CD4-positive, alpha-beta T cell treated with Interleukin-10 for 1 hour (primary cell): Measurements from ENCODE around the gene HSBP1L1.

ENCODE experiments used
- DNase-seq: peaks from one replicate; pipeline ENCODE4 v3.0.0-alpha.2; 2020

The HSBP1L1 gene

DNA sequence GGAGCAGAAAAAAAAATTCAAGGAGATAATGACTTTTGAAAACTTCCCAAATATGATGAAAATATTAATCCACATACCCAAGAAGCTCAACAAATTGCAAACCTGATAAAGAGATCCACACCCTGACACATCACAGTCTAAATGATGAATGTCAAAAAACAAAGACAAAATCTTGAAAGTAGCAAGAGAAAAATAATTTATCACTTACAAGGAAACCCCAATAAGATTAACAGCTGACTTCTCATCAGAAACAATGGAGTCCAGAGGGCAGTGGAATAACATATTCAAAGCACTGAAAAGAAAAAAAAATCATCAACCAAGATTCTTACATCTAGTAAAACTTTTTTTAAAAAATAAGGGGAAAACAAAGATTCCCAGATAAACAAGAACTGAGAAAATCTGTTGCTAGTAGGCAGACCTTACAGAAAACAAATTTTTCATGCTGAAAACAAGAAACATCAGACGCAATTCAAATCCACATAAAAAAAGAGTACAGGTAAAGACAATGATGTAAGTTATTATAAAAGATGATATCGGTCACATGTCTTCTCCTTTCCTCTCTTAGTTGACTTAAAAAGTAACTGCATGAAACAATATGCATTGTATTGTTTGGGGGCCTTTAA is 34.3 kb upstream of the HSBP1L1 start:
- DNase-seq, result no peak

DNA sequence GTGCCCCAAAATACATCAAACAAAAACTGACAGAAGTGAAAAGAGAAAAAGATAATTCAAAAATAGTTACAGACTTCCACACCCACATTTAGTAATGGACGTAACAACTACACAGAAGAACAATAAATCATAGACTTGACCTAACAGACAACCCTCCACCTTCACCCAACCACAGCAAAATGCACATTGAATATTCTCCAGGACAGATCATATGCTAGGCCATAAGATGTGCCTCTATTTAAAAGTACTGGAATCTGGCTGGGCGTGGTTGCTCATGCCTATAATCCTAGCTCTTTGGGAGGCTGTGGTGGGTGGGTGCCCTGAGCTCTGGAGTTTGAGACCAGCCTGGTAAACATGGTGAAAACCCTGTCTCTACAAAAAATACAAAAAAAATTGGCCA is 33.0 kb upstream of the HSBP1L1 start:
- no peak for DNase-seq

DNA sequence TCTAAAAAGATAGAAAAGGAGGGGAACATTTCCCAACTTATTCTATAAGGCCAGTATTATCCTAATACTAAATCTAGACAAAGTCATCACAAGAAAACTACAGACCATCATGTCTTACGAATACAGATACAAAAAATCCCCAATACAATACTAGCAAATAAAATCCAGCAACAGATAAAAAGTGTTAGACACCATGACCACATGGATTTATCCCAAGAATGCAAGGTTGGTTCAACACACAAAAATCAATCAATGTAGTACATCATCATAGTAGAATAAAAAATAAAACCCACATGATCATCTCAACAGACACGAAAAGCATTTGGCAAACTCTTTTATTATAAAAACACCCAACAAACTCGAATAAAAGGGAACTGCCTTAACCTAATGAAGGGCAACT is 31.5 kb upstream of the HSBP1L1 start:
- no peak for DNase-seq

DNA sequence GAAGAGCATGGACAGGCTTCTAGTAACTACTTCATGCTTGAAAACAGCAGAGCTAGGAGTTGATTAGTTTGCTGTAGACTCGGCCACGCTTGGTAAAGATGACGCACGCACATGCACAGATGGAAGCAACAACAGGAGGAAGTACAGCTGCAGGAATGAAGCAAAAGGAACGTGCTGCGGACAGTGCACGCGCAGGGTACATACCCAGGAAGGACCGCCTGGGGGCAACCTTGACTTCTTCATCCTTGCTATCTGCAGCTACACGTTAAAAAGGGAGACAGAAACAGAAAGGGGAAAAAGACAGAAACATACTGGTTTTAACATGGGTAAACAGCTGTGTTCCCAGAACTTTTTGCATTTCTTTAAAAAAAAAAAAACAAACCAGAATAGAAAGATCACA is 30.7 kb upstream of the HSBP1L1 start:
- no peak for DNase-seq

DNA sequence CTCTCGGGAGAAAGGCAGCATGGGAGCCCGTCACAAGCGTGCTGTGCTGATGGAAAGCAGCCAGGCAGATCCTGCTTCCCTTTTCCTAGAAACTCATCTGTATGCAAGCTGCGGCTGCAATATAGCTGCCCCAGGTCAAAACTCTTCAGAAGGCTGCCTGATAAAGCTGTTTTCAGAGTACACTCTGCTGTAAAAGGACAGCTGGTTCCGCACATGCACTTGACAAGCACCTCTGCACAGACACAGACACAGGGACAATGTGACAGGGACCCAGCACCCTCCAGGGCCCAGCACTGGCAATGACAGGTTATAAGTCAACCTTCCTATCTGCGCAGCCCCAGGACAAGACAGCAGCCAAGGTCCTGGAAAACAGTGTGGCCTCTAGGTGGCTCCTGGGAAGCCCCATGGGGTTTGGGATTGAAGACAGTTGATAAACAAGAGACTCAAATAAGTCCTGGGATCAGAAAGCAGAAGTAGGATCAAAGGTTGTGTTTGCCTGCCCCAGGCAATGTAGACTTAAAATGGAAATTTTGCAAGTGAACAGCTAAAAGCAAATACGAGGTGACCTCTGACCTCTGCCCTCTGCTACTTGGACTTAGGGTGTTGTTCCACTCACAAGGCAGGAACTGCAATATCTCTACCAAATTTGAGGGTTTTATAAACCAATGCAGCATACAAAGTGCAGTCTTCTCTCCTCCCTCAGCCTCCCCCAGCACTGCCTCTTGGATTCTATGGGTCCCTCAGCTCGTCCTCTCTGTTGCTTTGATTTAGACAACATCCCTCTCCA is 29.9 kb upstream of the HSBP1L1 start:
- no peak for DNase-seq

DNA sequence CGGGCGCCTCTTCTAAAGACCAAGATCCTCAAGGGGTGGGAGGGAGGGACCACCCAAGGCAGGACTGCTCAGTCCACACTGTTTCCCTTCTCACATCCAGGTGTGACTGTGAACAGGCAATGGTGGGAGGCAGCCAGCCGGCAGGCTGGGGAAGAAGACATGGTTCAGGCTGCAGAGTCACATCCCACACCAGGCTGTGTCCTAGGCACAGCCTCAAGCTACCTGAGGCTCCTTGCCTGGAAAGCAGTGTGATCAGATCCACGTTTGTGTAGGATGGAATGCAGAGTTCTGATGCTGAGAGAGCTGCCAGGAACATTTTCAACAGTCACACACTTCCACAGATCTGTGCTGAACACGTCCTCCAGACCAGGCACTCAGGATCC is 29.4 kb upstream of the HSBP1L1 start:
- no peak for DNase-seq

DNA sequence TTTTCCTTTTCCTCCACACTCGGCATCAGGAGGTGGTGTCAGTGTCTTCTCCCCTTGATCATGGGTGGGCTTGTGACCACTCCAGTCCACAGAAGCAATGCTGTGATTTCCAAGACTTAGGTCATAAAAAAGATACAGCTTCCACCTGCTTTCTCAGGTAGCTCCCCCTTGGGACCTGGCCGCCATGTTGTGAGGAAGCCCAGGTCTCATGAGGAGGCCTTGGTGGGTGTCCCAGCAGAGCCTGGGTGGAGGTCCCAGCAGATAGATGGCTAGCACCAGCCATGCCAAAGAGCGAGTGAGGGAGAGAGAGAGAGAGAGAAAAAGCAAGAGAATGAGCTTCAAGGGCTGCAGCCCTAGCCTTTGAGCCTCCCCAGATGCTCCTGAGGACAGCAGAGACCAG is 28.9 kb upstream of the HSBP1L1 start:
- DNase-seq, result no peak

DNA sequence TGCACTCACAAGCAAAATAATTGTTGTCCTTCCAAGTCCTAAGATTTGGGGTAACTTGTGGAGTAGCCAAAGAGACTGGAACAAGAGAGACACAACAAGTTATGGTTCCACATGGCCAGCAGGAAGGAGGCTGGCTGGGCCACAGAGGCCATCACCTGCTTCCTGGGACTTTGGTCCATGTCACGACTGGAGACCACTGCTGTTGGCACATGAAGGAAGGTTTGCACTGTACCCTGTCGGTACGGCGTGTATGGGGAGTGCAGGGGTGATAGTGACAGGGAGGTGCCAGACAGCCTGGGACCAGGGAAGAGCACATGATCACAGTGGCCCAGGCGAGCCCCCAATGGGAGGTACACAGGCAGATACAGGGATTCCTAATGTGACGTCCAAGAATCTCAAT is 28.5 kb upstream of the HSBP1L1 start:
- no peak for DNase-seq

DNA sequence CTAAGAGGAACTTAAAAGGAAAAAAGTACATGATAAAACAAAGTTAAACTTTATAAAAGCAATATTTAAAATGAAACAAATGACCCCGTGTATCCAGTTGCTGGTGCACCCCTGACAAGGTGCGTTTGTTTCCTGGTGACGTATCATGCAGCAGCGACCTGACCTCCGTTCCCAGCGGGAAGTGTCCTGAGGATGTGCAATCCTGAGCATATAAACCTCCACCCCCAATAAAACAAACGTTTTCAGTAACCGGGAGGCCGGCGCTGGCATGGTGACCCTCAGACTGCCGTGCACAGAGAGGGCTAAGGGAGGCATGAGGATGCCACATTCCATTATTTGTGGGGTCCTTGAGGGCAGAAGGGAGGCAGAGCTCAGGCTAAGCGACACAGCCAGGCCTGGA is 27.8 kb upstream of the HSBP1L1 start:
- DNase-seq, result no peak

DNA sequence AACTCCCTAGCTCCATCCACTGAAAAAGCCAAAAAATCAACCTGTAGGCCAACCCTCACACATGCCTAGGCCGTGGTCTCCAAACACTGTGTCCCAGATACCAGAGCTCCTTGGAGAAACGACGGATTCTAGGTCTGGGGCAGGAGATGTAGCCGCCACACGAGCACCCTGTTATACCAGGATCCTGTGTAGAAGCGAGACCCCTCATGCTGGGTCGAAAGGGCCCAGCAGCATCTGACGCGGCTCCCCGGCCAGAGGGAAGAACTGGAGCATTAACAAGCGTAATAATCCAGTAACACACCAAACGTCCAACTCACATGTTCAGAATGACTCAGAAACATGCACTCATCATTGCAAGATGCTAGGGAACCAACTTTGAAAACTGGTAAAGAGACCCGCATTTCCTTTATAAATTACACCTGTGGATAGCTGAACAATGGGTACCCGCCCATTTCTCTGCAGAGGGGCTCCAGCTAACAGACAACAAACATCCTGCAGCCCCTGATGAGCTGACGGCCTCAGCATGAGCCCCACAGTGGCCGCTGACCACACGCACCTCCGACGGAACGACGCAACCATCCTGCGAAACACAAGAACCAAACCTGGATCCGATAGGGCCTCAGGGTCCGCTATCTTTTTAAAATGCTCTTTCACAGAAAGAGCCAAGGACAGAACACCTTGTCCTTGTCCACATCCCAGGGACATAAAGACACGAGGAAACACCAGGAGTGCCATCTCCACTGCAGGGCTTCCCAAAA is 27.2 kb upstream of the HSBP1L1 start:
- no peak for DNase-seq

DNA sequence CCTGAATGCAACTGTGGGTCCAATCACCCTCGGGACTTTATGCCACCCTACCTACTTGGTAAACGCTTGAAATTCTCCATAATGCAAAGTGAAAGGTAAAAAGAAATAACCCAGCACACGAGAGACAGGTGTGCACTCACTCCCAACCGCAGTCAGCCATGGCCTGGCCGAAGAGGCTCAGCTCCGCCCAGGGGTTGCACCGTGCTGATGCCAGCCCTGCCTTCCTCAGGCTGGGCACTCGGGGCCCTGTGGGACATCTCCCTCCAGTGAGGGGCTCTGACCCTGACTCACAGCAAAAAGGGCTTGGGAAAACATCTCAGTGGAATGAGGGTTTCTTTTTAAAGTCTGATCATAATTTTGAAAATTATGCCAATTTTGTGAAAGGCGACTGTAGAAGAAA is 26.2 kb upstream of the HSBP1L1 start:
- DNase-seq, result no peak

DNA sequence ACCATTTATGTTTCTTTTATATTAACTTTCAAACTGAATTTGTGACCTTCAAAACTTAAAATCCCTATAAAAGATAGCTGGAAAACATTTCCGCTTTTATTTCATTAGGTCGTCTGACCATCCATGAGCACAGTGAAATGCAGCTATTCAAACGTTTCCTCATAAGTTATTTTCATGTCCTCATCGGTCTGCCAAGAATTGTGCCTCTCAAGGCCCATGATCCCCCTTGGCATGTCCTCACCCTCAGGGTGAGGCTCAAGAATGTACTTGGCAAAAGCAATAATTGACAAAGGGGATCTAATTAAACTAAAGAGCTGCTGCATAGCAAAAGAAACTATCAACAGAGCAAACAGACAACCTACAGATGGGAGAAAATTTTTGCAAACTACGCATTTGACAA is 25.3 kb upstream of the HSBP1L1 start:
- DNase-seq, result no peak

DNA sequence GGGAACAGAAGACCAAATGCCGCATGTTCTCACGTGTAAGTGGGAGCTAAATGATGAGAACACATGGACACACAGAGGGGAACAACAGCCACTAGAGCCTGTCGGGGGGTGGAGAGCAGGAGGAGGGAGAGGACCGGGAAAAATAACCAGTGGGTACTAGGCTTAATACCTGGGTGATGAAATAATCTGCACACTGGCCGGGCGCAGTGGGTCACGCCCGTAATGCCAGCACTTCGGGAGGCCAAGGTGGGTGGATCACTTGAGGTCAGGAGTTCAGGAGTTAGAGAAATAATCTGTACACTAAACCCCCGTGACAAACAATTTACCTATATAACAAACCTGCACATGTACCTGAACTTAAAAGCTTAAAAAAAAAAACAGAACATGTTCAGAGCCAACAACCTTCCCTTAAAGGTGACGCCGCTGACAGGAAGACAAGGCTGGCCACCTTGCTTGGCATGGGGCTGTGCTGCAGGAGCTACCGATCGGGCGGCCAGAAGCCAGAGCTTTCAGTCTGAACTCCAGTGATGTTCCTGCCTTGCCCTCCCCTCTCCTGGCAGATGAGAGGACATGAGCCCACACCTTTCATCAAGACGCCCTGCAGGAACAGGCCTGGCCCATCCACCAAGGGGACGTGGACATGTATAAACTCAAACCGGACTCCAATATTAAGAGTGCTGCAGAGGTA is 24.2 kb upstream of the HSBP1L1 start:
- DNase-seq, result no peak

DNA sequence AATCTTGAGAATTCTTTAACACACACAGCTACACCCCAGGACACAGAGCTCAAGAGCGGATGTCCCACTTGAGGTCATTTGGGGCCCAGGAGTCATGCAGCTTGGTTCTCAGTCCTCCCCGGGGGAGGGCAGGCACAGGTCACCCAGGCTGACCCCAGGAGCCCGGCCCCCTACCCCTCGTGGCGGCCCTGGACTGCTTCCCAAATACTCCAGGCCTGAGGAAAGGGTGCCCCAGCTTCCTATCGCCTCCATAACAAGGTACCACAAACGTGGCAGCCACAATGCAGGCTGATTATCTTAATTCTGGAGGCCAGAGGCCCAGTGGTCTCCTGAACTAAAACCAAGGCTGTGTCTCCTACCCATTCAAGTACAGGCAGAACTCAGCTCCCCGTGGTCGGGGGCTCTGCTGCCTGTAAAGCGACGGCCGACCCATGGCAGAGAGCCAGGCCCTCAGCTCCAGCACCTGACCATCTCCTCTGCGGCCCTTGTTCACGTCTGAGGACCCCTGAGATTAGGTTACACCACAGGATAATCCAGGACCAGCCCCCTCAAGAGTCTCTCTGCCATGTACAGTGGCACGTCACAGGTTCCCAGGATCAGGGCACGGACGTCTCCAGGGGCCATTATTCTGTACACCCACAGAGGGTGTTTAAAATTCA is 23.5 kb upstream of the HSBP1L1 start:
- DNase-seq, result no peak

DNA sequence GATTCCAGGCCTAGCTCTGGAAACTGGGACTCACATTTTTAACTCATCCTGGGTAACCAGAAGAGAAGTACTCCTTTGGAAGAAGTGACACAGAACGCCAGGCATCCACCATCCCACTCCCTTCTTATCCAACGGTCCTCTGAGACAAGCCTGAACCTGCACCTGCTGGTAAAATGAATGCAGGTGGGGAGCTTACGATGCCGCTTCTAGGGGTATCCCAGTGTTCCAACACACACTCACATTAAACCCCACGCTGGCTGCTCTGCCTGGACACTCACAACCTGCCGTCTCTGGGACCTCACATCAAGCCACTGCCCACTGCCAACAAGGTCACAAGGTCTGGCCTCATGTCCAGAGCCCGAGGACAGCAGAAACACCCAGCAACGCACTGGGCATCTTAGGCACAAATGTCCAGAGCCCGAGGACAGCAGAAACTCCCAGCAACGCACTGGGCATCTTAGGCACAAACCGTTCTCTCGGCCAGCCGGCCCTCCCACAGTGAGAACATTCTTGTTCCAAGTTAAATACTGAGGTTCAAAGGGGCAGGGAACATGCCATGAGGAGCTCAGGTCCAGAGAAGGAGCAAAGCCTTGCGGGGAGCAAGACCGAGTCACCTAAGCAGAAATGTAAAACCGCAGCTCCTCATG is 22.8 kb upstream of the HSBP1L1 start:
- DNase-seq, result no peak

DNA sequence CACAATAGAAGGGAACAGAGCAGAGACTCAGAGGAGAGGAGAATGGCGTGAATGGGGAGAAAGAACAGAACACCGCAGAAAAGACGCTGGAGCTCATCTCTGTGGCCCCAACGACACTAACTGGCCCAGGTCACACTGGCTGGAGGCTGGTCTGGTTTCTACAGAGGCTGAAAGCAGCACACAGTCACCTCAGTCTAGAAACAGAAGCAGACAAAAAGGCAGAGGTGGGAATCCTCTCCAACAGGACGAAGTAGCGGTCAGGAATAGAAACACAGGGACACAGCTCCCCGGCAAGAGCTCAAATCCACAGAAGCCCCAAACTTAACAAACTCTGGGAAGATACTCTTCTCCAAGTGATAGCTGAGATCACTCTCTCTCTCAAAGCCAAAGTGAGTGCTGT is 22.2 kb upstream of the HSBP1L1 start:
- no peak for DNase-seq

DNA sequence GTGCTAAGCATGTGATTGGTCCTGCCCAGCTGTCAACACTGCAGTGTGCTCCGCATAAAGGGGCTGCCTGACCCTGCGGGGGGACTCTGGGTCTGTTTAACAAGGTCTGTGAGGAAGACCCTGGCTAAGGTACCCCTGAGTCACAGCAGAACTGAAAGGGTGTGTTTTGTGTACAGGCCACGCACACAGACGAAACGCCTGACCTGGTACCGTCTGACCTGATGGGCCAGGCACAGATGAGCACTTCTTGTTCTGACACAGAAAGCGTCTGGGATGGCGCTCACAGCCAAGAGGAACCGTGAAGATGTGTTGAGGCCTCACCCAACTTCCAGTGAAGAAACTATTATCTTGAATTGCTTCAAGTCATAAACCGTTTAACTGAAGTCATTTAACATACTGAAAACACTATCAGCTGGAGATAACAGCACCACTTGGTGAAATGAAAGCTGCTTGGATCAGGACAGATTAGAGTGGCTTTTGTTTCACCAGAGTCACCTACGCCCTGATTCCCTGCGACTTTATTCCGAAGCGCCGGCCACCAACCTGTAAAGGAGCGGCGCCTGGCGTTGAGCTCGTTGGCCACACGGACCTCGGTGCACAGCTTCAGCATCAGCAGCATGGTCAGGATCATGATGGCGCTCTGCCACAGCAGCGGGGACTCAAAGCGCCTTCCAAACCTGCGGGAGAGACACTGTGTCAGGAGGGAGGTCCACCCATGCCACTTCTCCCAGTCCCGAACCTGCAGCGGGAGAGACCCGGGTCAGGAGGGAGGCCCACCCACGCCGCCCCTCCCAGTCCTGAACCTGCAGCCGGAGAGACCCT is 21.4 kb upstream of the HSBP1L1 start:
- no peak for DNase-seq

DNA sequence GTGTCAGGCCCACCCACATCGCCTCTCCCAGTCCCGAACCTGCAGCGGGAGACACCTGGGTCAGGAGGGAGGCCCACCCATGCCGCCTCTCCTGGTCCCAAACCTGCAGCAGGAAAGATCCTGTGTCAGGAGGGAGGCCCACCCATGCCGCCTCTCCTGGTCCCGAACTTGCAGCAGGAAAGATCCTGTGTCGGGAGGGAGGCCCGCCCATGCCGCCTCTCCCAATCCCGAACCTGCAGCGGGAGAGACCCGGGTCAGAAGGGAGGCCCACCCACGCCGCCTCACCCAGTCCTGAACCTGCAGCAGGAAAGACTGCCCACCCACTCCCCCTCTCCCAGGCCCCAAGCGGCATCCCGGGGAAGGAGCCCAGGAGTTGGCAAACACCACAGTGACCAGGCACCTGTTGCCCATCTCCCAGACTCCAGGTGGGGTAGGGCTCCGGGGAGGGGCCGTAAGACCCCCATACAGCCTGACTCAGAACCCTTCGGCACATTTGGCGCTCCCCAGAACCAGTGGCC is 20.8 kb upstream of the HSBP1L1 start:
- DNase-seq, result no peak

DNA sequence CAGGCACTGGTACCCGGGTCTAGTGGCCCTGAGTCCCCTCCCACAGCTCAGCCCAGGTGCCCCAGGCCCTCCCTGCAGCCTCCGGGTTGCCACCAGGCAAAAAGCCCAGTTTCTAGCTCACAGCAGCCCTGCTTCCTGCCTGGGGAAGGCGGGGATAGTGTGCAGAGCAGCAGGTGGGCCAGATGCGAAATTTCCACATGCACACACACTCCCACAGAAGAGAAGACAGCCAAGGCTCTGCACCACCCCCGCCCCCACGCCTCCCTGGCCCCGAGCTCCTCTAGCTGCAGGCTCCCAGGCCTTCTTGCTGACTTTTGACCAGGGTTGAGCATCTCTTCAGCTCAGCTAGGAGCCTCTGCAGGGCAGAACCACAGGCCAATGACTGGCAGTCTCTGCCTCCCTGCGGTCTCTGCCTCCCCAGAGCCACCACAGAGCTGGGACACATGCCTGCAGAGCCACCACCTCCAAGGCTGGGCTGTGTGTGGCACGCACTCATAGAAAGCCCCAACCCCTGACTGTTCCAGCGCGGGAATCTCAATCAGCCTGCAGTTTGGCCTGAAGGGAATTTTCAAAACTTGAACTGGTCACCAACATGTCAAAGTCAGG is 20.2 kb upstream of the HSBP1L1 start:
- no peak for DNase-seq

DNA sequence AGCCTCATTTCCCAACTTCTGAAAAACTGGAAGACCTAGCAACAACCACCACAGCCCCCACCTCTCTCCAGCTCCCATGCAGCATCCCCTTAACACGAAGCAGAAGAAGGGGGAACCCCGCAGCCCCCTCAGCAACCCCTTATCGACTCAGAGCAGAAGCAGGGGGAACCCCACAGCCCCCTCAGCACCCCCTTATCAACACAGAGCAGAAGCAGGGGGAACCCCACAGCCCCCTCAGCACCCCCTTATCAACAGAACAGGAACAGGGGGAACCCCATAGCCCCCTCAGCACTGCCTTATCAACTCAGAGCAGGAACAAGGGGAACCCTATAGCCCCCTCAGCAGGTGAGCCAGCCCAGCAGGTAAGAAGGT is 19.7 kb upstream of the HSBP1L1 start:
- no peak for DNase-seq
